Endothelial cell of umbilical vein (primary cell): ENCODE data around the gene GNPDA1. TPM values are rescaled to one million over a fixed set of nuclear protein-coding genes. Genes with fewer than 3 reads are reported as not detected.
A peak's percentile ranks its signal among the peaks of the same experiment; 100 is the strongest.

Experiments
- BruUV-seq: library from RNA; stranded (reverse); fragments of 400-500 nt; replicated peaks from 2 replicates; lab custom pipeline; 2021; lab: Mats Ljungman, UMichigan
- CTCF ChIA-PET: fragments of 300-600, 350-600 bp; sonication (Branson Sonifier 250); formaldehyde crosslinking; loops from one replicate; lab custom pipeline; 2021; ENCODE audit warnings: antibody characterized with exemption, inconsistent platforms; lab: Charles Lee
- POLR2A ChIA-PET: fragments of 300-600, 350-600 bp; sonication (Branson Sonifier 250); formaldehyde crosslinking; loops from one replicate; lab custom pipeline; 2021; ENCODE audit warnings: antibody characterized with exemption, inconsistent platforms; lab: Charles Lee
- DNase-seq: peaks from one replicate; pipeline ENCODE4 v3.0.0-alpha.2; 2011; ENCODE audit warnings: low read depth, low spot score
- FAIRE-seq: peaks from 2 replicates; lab custom pipeline; 2011; peaks lifted over from hg19 to GRCh38; lab: Jason Lieb, UNC
- H2AFZ ChIP-seq: 2 replicates; pipeline ENCODE4 v1.6.0; 2012; ENCODE audit warnings: low read depth, low read length, control low read depth, inconsistent platforms
- H3K27ac ChIP-seq: 2 replicates; pipeline ENCODE4 v1.5.1; 2011; ENCODE audit warnings: low read depth, mild to moderate bottlenecking, control low read depth, low read length, moderate library complexity; ENCODE audit not compliant: insufficient read depth
- H3K27me3 ChIP-seq, 2 experiments: 2 replicates each; pipeline versions ENCODE4 v1.6.0 to v1.6.1; 2011; ENCODE audit warnings: low read length in 2 of 2, mixed read lengths in 1 of 2; ENCODE audit not compliant: control insufficient read depth in 2 of 2, insufficient read depth in 2 of 2
- H3K36me3 ChIP-seq, 2 experiments: 2 replicates in 1 of 2; 3 replicates in 1 of 2; pipeline ENCODE4 v1.5.1; 2011; ENCODE audit warnings: low read length in 2 of 2, mild to moderate bottlenecking in 1 of 2, moderate library complexity in 1 of 2; ENCODE audit not compliant: control insufficient read depth in 2 of 2, insufficient read depth in 2 of 2; ENCODE audit errors: extremely low read depth in 1 of 2
- H3K4me1 ChIP-seq: 3 replicates; pipeline ENCODE4 v1.5.1; 2011; ENCODE audit warnings: mild to moderate bottlenecking, low read length; ENCODE audit not compliant: control insufficient read depth, insufficient read depth; ENCODE audit errors: extremely low read depth
- H3K4me2 ChIP-seq: 2 replicates; pipeline ENCODE4 v1.6.1; 2011; ENCODE audit warnings: low read length, control low read depth, mixed read lengths; ENCODE audit not compliant: insufficient read depth
- H3K4me3 ChIP-seq, 3 experiments: fragments of 200-600 bp in 1 of 3; sonication (generic), shearing (Covaris generic) in 1 of 3; replicated peaks in 1 of 3; 2 replicates each; pipeline ENCODE4 v1.5.1; 2011 to 2016; ENCODE audit warnings: control low read depth in 3 of 3, low read length in 3 of 3, mild to moderate bottlenecking in 2 of 3, inconsistent platforms in 1 of 3, low read depth in 1 of 3, moderate library complexity in 1 of 3; ENCODE audit not compliant: insufficient read depth in 1 of 3
- H3K79me2 ChIP-seq: 2 replicates; pipeline ENCODE4 v1.6.0; 2012; ENCODE audit warnings: low read length, inconsistent platforms; ENCODE audit not compliant: control insufficient read depth, insufficient read depth
- H3K9ac ChIP-seq: replicated peaks from 2 replicates; pipeline ENCODE3; 2011; ENCODE audit warnings: low read length, control low read depth; ENCODE audit not compliant: insufficient read depth; ENCODE audit errors: extremely low read depth
- H3K9me1 ChIP-seq: replicated peaks from 3 replicates; pipeline ENCODE4 v1.6.0; 2011; ENCODE audit warnings: mild to moderate bottlenecking, low read length; ENCODE audit not compliant: control insufficient read depth, insufficient read depth; ENCODE audit errors: extremely low read depth
- H3K9me3 ChIP-seq: replicated peaks from 2 replicates; pipeline ENCODE4 v1.5.1; 2012; ENCODE audit warnings: low read length, inconsistent platforms; ENCODE audit not compliant: control insufficient read depth, insufficient read depth
- H4K20me1 ChIP-seq: replicated peaks from 2 replicates; pipeline ENCODE3; 2011; ENCODE audit warnings: mild to moderate bottlenecking, low read length; ENCODE audit not compliant: control insufficient read depth, insufficient read depth; ENCODE audit errors: extremely low read depth
- EZH2 ChIP-seq: IDR thresholded peaks from 2 replicates; pipeline ENCODE4 v1.6.1; 2012; ENCODE audit warnings: borderline replicate concordance, low read depth, mild to moderate bottlenecking, moderate library complexity, low read length, inconsistent platforms; ENCODE audit not compliant: severe bottlenecking
- FOS ChIP-seq: IDR thresholded peaks from 2 replicates; pipeline ENCODE4 v1.6.1; 2011; ENCODE audit warnings: mild to moderate bottlenecking, low read length, moderate library complexity, borderline replicate concordance; ENCODE audit not compliant: insufficient read depth
- GATA2 ChIP-seq: IDR thresholded peaks from 2 replicates; pipeline ENCODE4 v1.7.0; 2011; ENCODE audit warnings: low read depth, mild to moderate bottlenecking, moderate library complexity, mixed read lengths, low read length; ENCODE audit not compliant: insufficient read length, insufficient read depth
- JUN ChIP-seq: IDR thresholded peaks from 2 replicates; pipeline ENCODE4 v1.6.1; 2011; ENCODE audit warnings: borderline replicate concordance, low read depth; ENCODE audit not compliant: insufficient read length, insufficient read depth
- MYC ChIP-seq: IDR thresholded peaks from one replicate; pipeline ENCODE4 v1.6.1; 2011; ENCODE audit warnings: mild to moderate bottlenecking, low read depth, low read length
- POLR2A ChIP-seq: IDR thresholded peaks from 2 replicates; pipeline ENCODE4 v1.6.1; 2012; ENCODE audit warnings: low read depth, mild to moderate bottlenecking, control low read depth, low read length
- POLR2AphosphoS5 ChIP-seq: IDR thresholded peaks from 2 replicates; pipeline ENCODE4 v1.6.1; 2012; ENCODE audit warnings: low read depth, mild to moderate bottlenecking, control low read depth, low read length, moderate library complexity; ENCODE audit not compliant: insufficient read depth
- dilution Hi-C: fragments of 300-500 bp; cut with MboI; formaldehyde crosslinking; loops from one replicate; pipeline ENCODE4 v1.15.0; 2019; ENCODE audit warnings: low sequenced_read_pairs; ENCODE audit not compliant: extremely low pct_ligation_motif_present
- intact Hi-C: fragments of 100-400 bp; cut with micrococcal nuclease; formaldehyde crosslinking; loops from one replicate; pipeline ENCODE4 v1.10.0; 2022
- polyA plus RNA-seq, 4 experiments: library from polyadenylated mRNA; depleted of rRNA in 3 of 4; stranded (reverse) in 3 of 4; unstranded in 1 of 4; fragments of >200 nt; gene quantifications; 2 replicates each; pipeline versions ENCODE4 v1.2.1 to v1.2.3, GENCODE V29; 2011 to 2012; ENCODE audit warnings: missing spikeins in 1 of 4
- total RNA-seq: library from RNA; stranded (reverse); gene quantifications from 2 replicates; pipeline ENCODE4 v1.2.3, GENCODE V29; 2021
- TF ChIP-seq, protein P1 (sequence below), 2 donors: IDR thresholded peaks; 1 replicate in 1 of 2; 2 replicates in 1 of 2; pipeline ENCODE4 v1.5.1; 2011; ENCODE audit warnings: low read length in 2 of 2, mild to moderate bottlenecking in 2 of 2, moderate library complexity in 2 of 2, control low read depth in 1 of 2, inconsistent platforms in 1 of 2, low read depth in 1 of 2; ENCODE audit not compliant: insufficient read depth in 1 of 2; ENCODE audit errors: extremely low read depth in 1 of 2
- TF ChIP-seq, protein P2 (sequence below): IDR thresholded peaks from 2 replicates; pipeline ENCODE4 v1.6.1; 2011; ENCODE audit not compliant: insufficient read depth, insufficient read length

The GNPDA1 gene
- total and polyA plus RNA-seq, 2 donors (not counting 3 experiments of a cell fraction or from before 2014, with no cell fraction given), result 22.5 to 49.3 TPM

DNA sequence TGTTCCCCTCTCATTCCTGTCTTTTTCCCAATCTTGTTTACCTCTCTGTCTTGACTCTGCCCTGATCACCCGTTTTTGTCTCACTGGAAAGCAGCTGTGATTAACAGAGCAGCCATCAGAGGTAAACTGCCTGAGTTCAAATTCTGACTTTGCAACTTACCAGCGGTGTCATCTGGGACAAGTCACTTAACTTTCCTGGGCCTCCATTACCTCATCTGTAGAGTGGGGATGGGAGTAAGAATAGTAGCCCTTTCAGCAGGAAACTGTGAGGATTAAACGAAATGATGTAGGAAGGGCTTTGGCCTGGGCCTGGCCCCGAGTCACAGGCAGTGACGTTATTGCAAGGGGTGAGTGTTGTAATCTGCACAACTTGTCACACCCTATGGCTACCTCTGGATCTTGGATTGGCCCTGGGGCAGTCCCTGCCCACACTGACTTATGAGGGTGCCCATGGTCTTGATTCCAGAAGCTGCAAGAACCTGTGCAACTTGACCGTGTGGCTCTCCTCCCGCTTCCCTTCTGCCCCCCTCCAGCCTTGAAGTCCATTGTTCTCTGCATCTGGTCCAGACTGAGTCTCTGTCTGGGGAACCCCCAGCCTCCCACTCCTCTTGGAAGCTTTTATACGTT lies 54.2 kb downstream of the GNPDA1 start:
- BruUV-seq, result TSS peak; percentile 84
- peak overlapping the region; percentile 61 for H2AFZ ChIP-seq
- peak overlapping the region; percentile 73 for H3K27ac ChIP-seq
- H3K9ac ChIP-seq, result peak overlapping the region; percentile 42
- intact Hi-C loops (loop anchor here (1.0 to 5.0 kb wide), 3 partner anchors 17 to 141 kb away; partner anchors contain the start of gene DELE1), dilution Hi-C loops (no loop called here)
- no peaks in the 10 kb centered on the region for H3K79me2 ChIP-seq
- peak; percentile 58 for DNase-seq
- no peaks in the 10 kb centered on the region for H4K20me1 ChIP-seq
- ChIA-PET POLR2A (interaction anchor here (0.6 kb wide), 3 partner anchors 15 to 336 kb away, joined by 3 to 6 read pairs (median 3); no protein-coding TSS in a partner anchor), CTCF (interaction anchor here (0.9 to 9.7 kb wide), 13 partner anchors 10 to 294 kb away, joined by 3 to 303 read pairs (median 5); partner anchors contain the start of genes DELE1, PCDH1 and RNF14)
- no peaks in the 10 kb centered on the region for H3K36me3 ChIP-seq
- peaks cover 37% of the 10 kb centered on the region for H3K4me1 ChIP-seq
- H3K9me3 ChIP-seq, result no peaks in the 10 kb centered on the region
- H3K4me2 ChIP-seq, result peak overlapping the region; percentile 65
- FAIRE-seq, result no peak
- TF ChIP-seq FOS (no peak), POLR2A (peak; percentile 15), JUN (no peak), EZH2 (no peak)
- H3K27me3 ChIP-seq, result no peaks in the 10 kb centered on the region
- no peaks in the 10 kb centered on the region for H3K9me1 ChIP-seq
- peak overlapping the region in 1 of 3 experiments; percentile 5 for H3K4me3 ChIP-seq

DNA sequence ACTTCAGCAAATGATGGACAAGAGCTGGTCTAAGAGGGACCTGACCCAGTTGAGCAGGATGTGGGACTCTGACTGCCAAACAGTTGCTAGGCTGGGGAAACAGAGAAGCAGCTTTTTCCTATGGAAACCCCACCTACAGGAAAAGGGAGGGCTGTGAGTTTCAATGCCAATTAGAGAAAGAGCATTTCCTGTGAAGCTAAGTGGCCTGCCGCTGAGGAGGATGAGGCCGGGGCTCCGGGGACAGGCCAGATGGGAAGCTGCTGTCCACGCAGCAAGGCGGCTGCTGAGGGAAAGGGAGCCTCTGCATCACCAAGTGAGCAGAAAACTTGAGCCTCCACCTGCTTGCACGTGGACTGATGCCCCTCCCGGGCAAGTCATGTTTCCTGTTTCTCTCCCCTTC lies 54.7 kb downstream of the GNPDA1 start, which contains the start of gene PCDH12:
PCDH12 (minus strand) TSS at position 90 of the 400 bp plus-strand sequence. CDS start 351 bp downstream, outside the sequence.
- POLR2A ChIA-PET, result interaction anchor here (0.6 to 1.3 kb wide), 4 partner anchors 11 to 337 kb away, joined by 3 to 6 read pairs (median 4); no protein-coding TSS in a partner anchor

More for the DNA sequence above, 54.7 kb downstream of the GNPDA1 start, which contains the start of gene PCDH12:
- Histone ChIP-seq H3K4me3 (peak within 1 kb of the TSS in 2 of 3 experiments; percentile 4 to 5), H3K27me3 (no peaks in the 10 kb centered on the region), H3K9me1 (no peaks in the 10 kb centered on the region), H4K20me1 (no peaks in the 10 kb centered on the region), H3K9me3 (no peaks in the 10 kb centered on the region), H3K4me1 (peaks cover 42% of the 10 kb centered on the region), H3K79me2 (no peaks in the 10 kb centered on the region), H2AFZ (peak within 1 kb of the TSS; percentile 61), H3K9ac (peak within 1 kb of the TSS; percentile 42), H3K36me3 (no peaks in the 10 kb centered on the region), H3K27ac (peak within 1 kb of the TSS; percentile 73), H3K4me2 (peak within 1 kb of the TSS; percentile 65)
- peak; percentile 87 for DNase-seq
- CTCF ChIA-PET, result interaction anchor here (0.9 to 9.7 kb wide), 12 partner anchors 11 to 293 kb away, joined by 3 to 303 read pairs (median 5); partner anchors contain the start of genes DELE1, PCDH1 and RNF14
- no TSS peak for BruUV-seq
- TF ChIP-seq GATA2 (no peak), EZH2 (no peak), POLR2A (peak; percentile 78), MYC (no peak), POLR2AphosphoS5 (peak; percentile 43), JUN (no peak), FOS (no peak)
- TF ChIP-seq, protein P1, sequence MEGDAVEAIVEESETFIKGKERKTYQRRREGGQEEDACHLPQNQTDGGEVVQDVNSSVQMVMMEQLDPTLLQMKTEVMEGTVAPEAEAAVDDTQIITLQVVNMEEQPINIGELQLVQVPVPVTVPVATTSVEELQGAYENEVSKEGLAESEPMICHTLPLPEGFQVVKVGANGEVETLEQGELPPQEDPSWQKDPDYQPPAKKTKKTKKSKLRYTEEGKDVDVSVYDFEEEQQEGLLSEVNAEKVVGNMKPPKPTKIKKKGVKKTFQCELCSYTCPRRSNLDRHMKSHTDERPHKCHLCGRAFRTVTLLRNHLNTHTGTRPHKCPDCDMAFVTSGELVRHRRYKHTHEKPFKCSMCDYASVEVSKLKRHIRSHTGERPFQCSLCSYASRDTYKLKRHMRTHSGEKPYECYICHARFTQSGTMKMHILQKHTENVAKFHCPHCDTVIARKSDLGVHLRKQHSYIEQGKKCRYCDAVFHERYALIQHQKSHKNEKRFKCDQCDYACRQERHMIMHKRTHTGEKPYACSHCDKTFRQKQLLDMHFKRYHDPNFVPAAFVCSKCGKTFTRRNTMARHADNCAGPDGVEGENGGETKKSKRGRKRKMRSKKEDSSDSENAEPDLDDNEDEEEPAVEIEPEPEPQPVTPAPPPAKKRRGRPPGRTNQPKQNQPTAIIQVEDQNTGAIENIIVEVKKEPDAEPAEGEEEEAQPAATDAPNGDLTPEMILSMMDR (IDR thresholded peaks at IDR 0.05; ENCODE audit: extremely low read depth in 1 of 2, insufficient read depth in 1 of 2, low read depth in 1 of 2, low read length in 2 of 2), result no peak
- TF ChIP-seq, protein P2, sequence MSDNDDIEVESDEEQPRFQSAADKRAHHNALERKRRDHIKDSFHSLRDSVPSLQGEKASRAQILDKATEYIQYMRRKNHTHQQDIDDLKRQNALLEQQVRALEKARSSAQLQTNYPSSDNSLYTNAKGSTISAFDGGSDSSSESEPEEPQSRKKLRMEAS, result no peak
- intact Hi-C loops, result loop anchor here (1.0 to 5.0 kb wide), 3 partner anchors 17 to 141 kb away; partner anchors contain the start of gene DELE1
- dilution Hi-C loops, result no loop called here
- peak; percentile 98 for FAIRE-seq
